HT1080 (cell line): ENCODE measurements around the gene PRKCE. TPM values are rescaled to one million over a fixed set of nuclear protein-coding genes. Genes with fewer than 3 reads are reported as not detected.
A peak's percentile ranks its signal among the peaks of the same experiment; 100 is the strongest.

ENCODE experiments used
- DNase-seq: peaks from one replicate; pipeline ENCODE4 v3.0.0-alpha.2; 2015; ENCODE audit warnings: low read depth
- total RNA-seq: library from RNA; depleted of rRNA; stranded (reverse); fragments of >200 nt; shearing (Covaris generic); gene quantifications from 2 replicates; pipeline ENCODE4 v1.2.3, GENCODE V29; 2014

Gene PRKCE
- total RNA-seq, 1 experiment from 2014 or later, result 31.7 TPM

GRCh38 chr2:45833301-45833967 lies 182.0 kb downstream of the PRKCE start:
- DNase-seq, result no peak

GRCh38 chr2:45833968-45834344 lies 182.5 kb downstream of the PRKCE start:
- DNase-seq, result no peak

GRCh38 chr2:45834372-45834771 lies 182.9 kb downstream of the PRKCE start:
- DNase-seq, result no peak

- no peak for DNase-seq
These were observed 183.4 kb downstream of the PRKCE start for GRCh38 chr2:45834858-45835257.

GRCh38 chr2:45836316-45836715 lies 184.8 kb downstream of the PRKCE start:
- no peak for DNase-seq

GRCh38 chr2:45836740-45837139 lies 185.3 kb downstream of the PRKCE start:
- DNase-seq, result no peak

- DNase-seq, result no peak
These were observed 186.4 kb downstream of the PRKCE start for GRCh38 chr2:45837812-45838341.

GRCh38 chr2:45839508-45840251 lies 188.2 kb downstream of the PRKCE start:
- DNase-seq, result no peak

GRCh38 chr2:45840481-45840880 lies 189.0 kb downstream of the PRKCE start:
- no peak for DNase-seq

- DNase-seq, result no peak
These were observed 190.4 kb downstream of the PRKCE start for GRCh38 chr2:45841752-45842407.

- DNase-seq, result no peak
These were observed 191.7 kb downstream of the PRKCE start for GRCh38 chr2:45843136-45843535.

GRCh38 chr2:45844796-45845457 lies 193.5 kb downstream of the PRKCE start:
- DNase-seq, result no peak

- no peak for DNase-seq
These were observed 194.1 kb downstream of the PRKCE start for GRCh38 chr2:45845566-45845965.

- DNase-seq, result peak; percentile 65
These were observed 198.2 kb downstream of the PRKCE start for GRCh38 chr2:45849491-45850283.

- no peak for DNase-seq
These were observed 199.1 kb downstream of the PRKCE start for GRCh38 chr2:45850558-45850957.

- peak; percentile 21 for DNase-seq
These were observed 199.6 kb downstream of the PRKCE start for GRCh38 chr2:45851111-45851510.

- peak; percentile 62 for DNase-seq
These were observed 200.3 kb downstream of the PRKCE start for GRCh38 chr2:45851576-45852304.

- no peak for DNase-seq
These were observed 201.1 kb downstream of the PRKCE start for GRCh38 chr2:45852450-45853150.

GRCh38 chr2:45855374-45855773 lies 203.9 kb downstream of the PRKCE start:
- DNase-seq, result no peak
